ENCODE data around the gene ORM1. TPM values are rescaled to one million over a fixed set of nuclear protein-coding genes. Genes with fewer than 3 reads are reported as not detected.

Gene ORM1
- total and polyA plus RNA-seq, 4 donors, result 22.4 to 1,249 (median 184) TPM

GRCh38 chr9:114374936-114375335 lies 52.0 kb downstream of the ORM1 start:
- ATAC-seq (ENCODE audit: insufficient read depth, low FRiP score), result no peak
- no peak overlapping the region for H3K4me3 ChIP-seq
- no peak overlapping the region for H3K9ac ChIP-seq (ENCODE audit: insufficient read depth in 1 of 2, low read length in 2 of 2)
- H3K27me3 ChIP-seq (ENCODE audit: control insufficient read depth in 3 of 3, insufficient read depth in 3 of 3, low read length in 2 of 3), result no peaks in the 10 kb centered on the region
- DNase-seq, result no peak
- peaks cover 0 to 17% (median 4%) of the 10 kb centered on the region in 5 donors for H3K4me1 ChIP-seq (ENCODE audit: control insufficient read depth in 5 of 5, insufficient read depth in 5 of 5, low read length in 5 of 5)
- WGBS, 2 donors, result 60 to 75% methylated on average over 9 of the region's 9 CpGs
- TF ChIP-seq CTCF (IDR thresholded peaks at IDR 0.05; ENCODE audit: control extremely low read depth, extremely low read depth), result no peak
- H3K27ac ChIP-seq (ENCODE audit: low read depth in 1 of 2, low read length in 1 of 2), result no peak overlapping the region
- H3K36me3 ChIP-seq (ENCODE audit: control insufficient read depth in 4 of 4, insufficient read depth in 4 of 4, low read length in 4 of 4), result peaks cover 0 to 42% (median 35%) of the 10 kb centered on the region in 4 donors
- H3K9me3 ChIP-seq (ENCODE audit: control insufficient read depth in 4 of 4, insufficient read depth in 3 of 4, low read length in 3 of 4), result no peaks in the 10 kb centered on the region

GRCh38 chr9:114375386-114376175 lies 52.7 kb downstream of the ORM1 start:
- H3K27me3 ChIP-seq (ENCODE audit: control insufficient read depth in 3 of 3, insufficient read depth in 3 of 3, low read length in 2 of 3), result no peaks in the 10 kb centered on the region
- H3K27ac ChIP-seq (ENCODE audit: low read depth in 1 of 2, low read length in 1 of 2), result peak overlapping the region in 1 of 2 donors; percentile 20
- TF ChIP-seq CTCF (IDR thresholded peaks at IDR 0.05; ENCODE audit: control extremely low read depth, extremely low read depth), result no peak
- no peak overlapping the region for H3K4me3 ChIP-seq
- no peak overlapping the region for H3K9ac ChIP-seq (ENCODE audit: insufficient read depth in 1 of 2, low read length in 2 of 2)
- H3K4me1 ChIP-seq (ENCODE audit: control insufficient read depth in 5 of 5, insufficient read depth in 5 of 5, low read length in 5 of 5), result peaks cover 0 to 17% (median 4%) of the 10 kb centered on the region in 5 donors
- no peak for ATAC-seq (ENCODE audit: insufficient read depth, low FRiP score)
- H3K9me3 ChIP-seq (ENCODE audit: control insufficient read depth in 4 of 4, insufficient read depth in 3 of 4, low read length in 3 of 4), result no peaks in the 10 kb centered on the region
- peaks cover 0 to 48% (median 35%) of the 10 kb centered on the region in 4 donors for H3K36me3 ChIP-seq (ENCODE audit: control insufficient read depth in 4 of 4, insufficient read depth in 4 of 4, low read length in 4 of 4)
- no peak for DNase-seq
- WGBS, 2 donors, result 83 to 87% methylated on average over 9 of the region's 9 CpGs

Other genes starting within 250 kb of the ORM1 start
- gene AMBP, start 244.8 kb upstream of the ORM1 start, total RNA-seq, result 1 to 10 TPM; 1.2 to 3.7 TPM
- 1 to 10 TPM in 1 of 2 donors, under 1 TPM in 1; 0.47 to 2.0 TPM for gene AMBP, start 244.8 kb upstream of the ORM1 start, polyA plus RNA-seq
- gene KIF12, start 223.8 kb upstream of the ORM1 start, total RNA-seq, result 1 to 10 TPM; 4.7 to 4.8 TPM
- 1 to 10 TPM in 1 of 2 donors, under 1 TPM in 1; 0.47 to 6.7 TPM for gene KIF12, start 223.8 kb upstream of the ORM1 start, polyA plus RNA-seq
- gene COL27A1, start 167.6 kb upstream of the ORM1 start, total RNA-seq, result 10 to 100 TPM; 18.4 to 25.6 TPM
- 10 to 100 TPM; 10.9 to 16.3 TPM for gene COL27A1, start 167.6 kb upstream of the ORM1 start, polyA plus RNA-seq
- gene ORM2, start 6.8 kb downstream of the ORM1 start, total RNA-seq, result 10 to 100 TPM in 1 of 2 donors, under 1 TPM in 1; 0.77 to 24.9 TPM
- 100 to 1,000 TPM in 1 of 2 donors, 10 to 100 TPM in 1; 70.2 to 215 TPM for gene ORM2, start 6.8 kb downstream of the ORM1 start, polyA plus RNA-seq
- gene AKNA, start 64.9 kb downstream of the ORM1 start, total RNA-seq, result 10 to 100 TPM; 47.4 to 79.5 TPM
- 10 to 100 TPM; 29.5 to 49.7 TPM for gene AKNA, start 64.9 kb downstream of the ORM1 start, polyA plus RNA-seq
- gene WHRN, start 182.4 kb downstream of the ORM1 start, total RNA-seq, result 10 to 100 TPM in 1 of 2 donors, 1 to 10 TPM in 1; 6.6 to 11.7 TPM
- 1 to 10 TPM; 3.1 to 4.5 TPM for gene WHRN, start 182.4 kb downstream of the ORM1 start, polyA plus RNA-seq